HEK293T (cell line): ENCODE results near the gene ADCY2.

Experiments used
- CTCF ChIA-PET: fragments of 350-600 bp; formaldehyde crosslinking; extraction: SDS; loops from one replicate; lab custom pipeline; 2021; ENCODE audit warnings: antibody characterized with exemption, inconsistent platforms; lab: Yijun Ruan, JAX
- POLR2A ChIA-PET: fragments of 350-600 bp; formaldehyde crosslinking; extraction: SDS; loops from one replicate; lab custom pipeline; 2020; ENCODE audit warnings: antibody characterized with exemption, inconsistent platforms; lab: Yijun Ruan, JAX
- DNase-seq: peaks from one replicate; pipeline ENCODE4 v3.0.0; 2012; ENCODE audit warnings: mixed read lengths; ENCODE audit errors: extremely low spot score
- ARNT ChIP-seq: fragments of 450-650 bp; IDR thresholded peaks from 2 replicates; pipeline ENCODE4 v1.6.1; 2017; ENCODE audit warnings: mild to moderate bottlenecking
- BHLHE40 ChIP-seq: fragments of 450-650 bp; IDR thresholded peaks from 2 replicates; pipeline ENCODE4 v1.6.1; 2016; ENCODE audit warnings: mild to moderate bottlenecking, moderate library complexity, borderline replicate concordance
- CTBP1 ChIP-seq: fragments of 450-650 bp; IDR thresholded peaks from 2 replicates; pipeline ENCODE4 v1.6.1; 2016; ENCODE audit warnings: borderline replicate concordance
- ELF4 ChIP-seq: fragments of 450-650 bp; IDR thresholded peaks from 2 replicates; pipeline ENCODE4 v1.6.1; 2017; ENCODE audit warnings: antibody characterized with exemption
- FOXA1 ChIP-seq: fragments of 450-650 bp; IDR thresholded peaks from 2 replicates; pipeline ENCODE4 v1.6.1; 2016; ENCODE audit warnings: mild to moderate bottlenecking
- FOXK2 ChIP-seq: fragments of 450-650 bp; IDR thresholded peaks from 2 replicates; pipeline ENCODE4 v1.6.1; 2016; ENCODE audit warnings: mild to moderate bottlenecking
- FOXM1 ChIP-seq: fragments of 450-650 bp; IDR thresholded peaks from 2 replicates; pipeline ENCODE4 v1.6.1; 2017; ENCODE audit warnings: mild to moderate bottlenecking, borderline replicate concordance
- HDGF ChIP-seq: fragments of 450-650 bp; IDR thresholded peaks from 2 replicates; pipeline ENCODE4 v1.6.1; 2017; ENCODE audit warnings: antibody characterized with exemption, borderline replicate concordance
- L3MBTL2 ChIP-seq: fragments of 450-650 bp; conservative IDR thresholded peaks from 2 replicates; pipeline ENCODE4 v1.6.1; 2016; ENCODE audit warnings: mild to moderate bottlenecking
- LEF1 ChIP-seq: fragments of 450-650 bp; IDR thresholded peaks from 2 replicates; pipeline ENCODE4 v1.6.1; 2017; ENCODE audit warnings: mild to moderate bottlenecking, borderline replicate concordance
- NFRKB ChIP-seq: fragments of 450-650 bp; IDR thresholded peaks from 2 replicates; pipeline ENCODE4 v1.6.1; 2016; ENCODE audit warnings: mild to moderate bottlenecking, moderate library complexity
- PKNOX1 ChIP-seq: fragments of 450-650 bp; IDR thresholded peaks from 2 replicates; pipeline ENCODE4 v1.6.1; 2016
- SP1 ChIP-seq: fragments of 450-650 bp; IDR thresholded peaks from 2 replicates; pipeline ENCODE4 v1.6.1; 2017
- SUZ12 ChIP-seq: fragments of 450-650 bp; IDR thresholded peaks from 2 replicates; pipeline ENCODE4 v1.6.1; 2016; ENCODE audit warnings: mild to moderate bottlenecking
- TARDBP ChIP-seq: fragments of 450-650 bp; IDR thresholded peaks from 2 replicates; pipeline ENCODE4 v1.6.1; 2016
- ZNF384 ChIP-seq: fragments of 450-650 bp; IDR thresholded peaks from 2 replicates; pipeline ENCODE4 v1.6.1; 2016

Gene ADCY2

GRCh38 chr5:7717691-7718090, 321.8 kb downstream of the ADCY2 start:
- ChIA-PET CTCF (no interaction called here), POLR2A (no interaction called here)
- TF ChIP-seq TARDBP (no peak), FOXM1 (no peak), NFRKB (no peak), SUZ12 (no peak), L3MBTL2 (no peak), BHLHE40 (no peak), LEF1 (no peak), PKNOX1 (no peak), SP1 (no peak), ARNT (no peak)
- DNase-seq = no peak

GRCh38 chr5:7728076-7728475, 332.1 kb downstream of the ADCY2 start:
- no peak for DNase-seq
- CTCF ChIA-PET = no interaction called here
- POLR2A ChIA-PET = no interaction called here
- TF ChIP-seq FOXM1 (no peak), HDGF (no peak), ELF4 (no peak), ARNT (no peak), FOXK2 (no peak), TARDBP (no peak)

GRCh38 chr5:7741415-7742065, 345.6 kb downstream of the ADCY2 start:
- POLR2A ChIA-PET = no interaction called here
- CTCF ChIA-PET = no interaction called here
- no peak for TF ChIP-seq TARDBP
- TF ChIP-seq ELF4 = no peak
- no peak for TF ChIP-seq FOXM1
- TF ChIP-seq PKNOX1 = no peak
- no peak for TF ChIP-seq ARNT
- no peak for TF ChIP-seq LEF1
- no peak for TF ChIP-seq BHLHE40
- no peak for TF ChIP-seq NFRKB
- no peak for TF ChIP-seq FOXA1
- TF ChIP-seq FOXK2 = no peak
- TF ChIP-seq SP1 = no peak
- no peak for TF ChIP-seq L3MBTL2
- TF ChIP-seq CTBP1 = no peak
- TF ChIP-seq HDGF = no peak
- no peak for TF ChIP-seq ZNF384
- TF ChIP-seq SUZ12 = no peak
- no peak for DNase-seq

- POLR2A ChIA-PET = no interaction called here
- DNase-seq = no peak
- CTCF ChIA-PET = no interaction called here
- TF ChIP-seq FOXM1 (no peak), FOXK2 (no peak), NFRKB (no peak), HDGF (no peak), TARDBP (no peak), ARNT (no peak), ELF4 (no peak), SP1 (no peak), L3MBTL2 (no peak), CTBP1 (no peak), LEF1 (no peak), SUZ12 (no peak), PKNOX1 (no peak)
Observed at GRCh38 chr5:7742241-7742656, 346.3 kb downstream of the ADCY2 start.

- ChIA-PET CTCF (interaction anchor here (0.8 to 4.1 kb wide), 7 partner anchors 8 to 980 kb away, joined by 3 to 20 read pairs (median 5); no protein-coding TSS in a partner anchor), POLR2A (no interaction called here)
- TF ChIP-seq FOXM1 (no peak), HDGF (no peak), FOXA1 (no peak), FOXK2 (no peak), ZNF384 (no peak), SP1 (no peak)
- peak; percentile 63 for DNase-seq
Observed at GRCh38 chr5:7745882-7746610, 350.1 kb downstream of the ADCY2 start.

- TF ChIP-seq LEF1 (no peak), HDGF (no peak), L3MBTL2 (no peak), SP1 (no peak), SUZ12 (no peak), ZNF384 (no peak), CTBP1 (no peak)
- ChIA-PET CTCF (no interaction called here), POLR2A (no interaction called here)
- no peak for DNase-seq
Observed at GRCh38 chr5:7747728-7748127, 351.8 kb downstream of the ADCY2 start.
